ENCODE results near the gene RNU5D-1.

RNU5D-1 gene

DNA sequence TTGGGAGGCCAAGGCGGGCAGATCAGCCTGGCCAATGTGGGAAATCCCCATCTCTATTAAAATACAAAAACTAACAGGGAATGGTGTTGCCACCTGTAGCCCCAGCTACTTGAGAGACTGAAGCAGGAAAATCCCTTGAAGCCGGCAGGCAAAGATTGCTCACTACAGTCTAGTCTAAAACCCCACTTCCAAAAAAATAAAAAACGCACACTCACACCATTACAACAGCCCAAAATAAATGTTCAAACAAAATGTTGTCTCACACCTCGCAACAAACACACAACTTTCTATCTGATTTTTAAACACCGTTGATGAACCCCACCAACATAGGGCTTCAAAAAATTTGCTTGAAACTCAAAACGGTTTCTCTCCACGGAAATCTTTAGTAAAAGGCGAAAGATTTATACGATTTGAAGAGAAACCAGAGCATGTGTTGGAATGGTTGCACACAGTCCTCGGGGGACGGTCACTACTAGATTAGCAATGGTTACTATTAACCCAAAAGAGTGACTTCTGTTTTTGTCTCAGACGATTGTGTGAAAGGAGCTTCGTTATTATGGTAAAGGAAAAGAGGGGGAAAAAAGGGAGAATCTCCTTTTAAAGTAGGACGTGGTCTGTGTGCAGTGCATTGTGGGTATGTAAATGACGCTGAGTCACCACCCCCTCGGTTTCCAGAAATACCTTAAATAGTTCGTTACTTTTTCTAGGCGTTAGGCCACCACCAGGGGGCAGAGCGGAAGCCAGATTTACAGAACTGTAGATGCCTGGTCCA, at the start of gene RNU5D-1:
TSS of gene RNU5D-1 (minus strand) at position 430 of the 772 bp plus-strand sequence.
- DNase-seq (ENCODE audit: low read depth) = peak; percentile 94
- TF ChIP-seq CTCF (IDR thresholded peaks at IDR 0.05; ENCODE audit: control insufficient read depth, extremely low read depth, insufficient read depth) = peak; percentile 87
- no peak within 1 kb of the TSS for H3K4me3 ChIP-seq (ENCODE audit: low read depth, low read length)

- TF ChIP-seq CTCF (IDR thresholded peaks at IDR 0.05; ENCODE audit: control insufficient read depth, extremely low read depth, insufficient read depth) = no peak
- no peak for DNase-seq (ENCODE audit: low read depth)
- no peak overlapping the region for H3K4me3 ChIP-seq (ENCODE audit: low read depth, low read length)
Observed at GRCh38 chr1:44780583-44781121, 49.7 kb upstream of the RNU5D-1 start.

- TF ChIP-seq CTCF (IDR thresholded peaks at IDR 0.05; ENCODE audit: control insufficient read depth, extremely low read depth, insufficient read depth) = no peak
- no peak overlapping the region for H3K4me3 ChIP-seq (ENCODE audit: low read depth, low read length)
- no peak for DNase-seq (ENCODE audit: low read depth)
Observed at GRCh38 chr1:44778705-44779576, 48.0 kb upstream of the RNU5D-1 start.

- TF ChIP-seq CTCF (IDR thresholded peaks at IDR 0.05; ENCODE audit: control insufficient read depth, extremely low read depth, insufficient read depth) = no peak
- H3K4me3 ChIP-seq (ENCODE audit: low read depth, low read length) = peak overlapping the region; percentile 98
- DNase-seq (ENCODE audit: low read depth) = no peak
Observed at GRCh38 chr1:44777969-44778635, 47.1 kb upstream of the RNU5D-1 start.

GRCh38 chr1:44777547-44777946, 46.6 kb upstream of the RNU5D-1 start:
- TF ChIP-seq CTCF (IDR thresholded peaks at IDR 0.05; ENCODE audit: control insufficient read depth, extremely low read depth, insufficient read depth) = no peak
- DNase-seq (ENCODE audit: low read depth) = peak; percentile 51
- peak overlapping the region; percentile 98 for H3K4me3 ChIP-seq (ENCODE audit: low read depth, low read length)

DNA sequence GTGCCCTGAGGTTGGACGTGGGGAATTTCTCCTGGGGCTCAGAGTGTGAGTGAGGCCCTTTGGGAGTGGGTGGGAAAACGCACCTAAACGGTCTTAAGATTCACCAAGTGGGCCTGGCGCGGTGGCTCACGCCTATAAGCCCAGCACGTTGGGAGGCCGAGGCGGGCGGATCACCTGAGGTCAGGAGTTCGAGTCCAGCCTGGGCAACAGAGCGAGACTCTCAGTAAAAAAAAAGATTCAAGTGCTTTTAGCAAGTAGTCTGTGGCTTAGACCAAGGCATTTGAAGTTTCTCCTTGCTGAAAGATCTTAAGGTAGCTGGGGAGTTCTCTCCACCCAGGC, 45.7 kb upstream of the RNU5D-1 start:
- TF ChIP-seq CTCF (IDR thresholded peaks at IDR 0.05; ENCODE audit: control insufficient read depth, extremely low read depth, insufficient read depth) = no peak
- peak overlapping the region; percentile 98 for H3K4me3 ChIP-seq (ENCODE audit: low read depth, low read length)
- no peak for DNase-seq (ENCODE audit: low read depth)

All from LNCaP clone FGC (cell line).